ENCODE results near the gene SMPX.

GRCh38 chrX:21666679-21667078, 91.2 kb downstream of the SMPX start:
- no peak for TF ChIP-seq CTCF (conservative IDR thresholded peaks at IDR 0.05)
- TF ChIP-seq EZH2 (IDR thresholded peaks at IDR 0.05; ENCODE audit: low read depth): no peak
